OCI-LY1 (cell line): ENCODE measurements around the gene DTX3.

Source experiments
- EZH2 ChIP-seq: fragments of 200-600 bp; sonication (generic), shearing (Covaris generic); IDR thresholded peaks from 2 replicates; pipeline ENCODE4 v1.8.0; 2017; ENCODE audit warnings: borderline replicate concordance, mixed run types, mild to moderate bottlenecking, antibody characterized with exemption, low read length, moderate library complexity, mixed read lengths
- TF ChIP-seq, protein P1 (sequence below): fragments of 200-600 bp; sonication (generic), shearing (Covaris generic); IDR thresholded peaks from 2 replicates; pipeline ENCODE4 v1.5.1; 2017; ENCODE audit warnings: mild to moderate bottlenecking, antibody characterized with exemption, low read length, moderate library complexity, mixed read lengths

DNA sequence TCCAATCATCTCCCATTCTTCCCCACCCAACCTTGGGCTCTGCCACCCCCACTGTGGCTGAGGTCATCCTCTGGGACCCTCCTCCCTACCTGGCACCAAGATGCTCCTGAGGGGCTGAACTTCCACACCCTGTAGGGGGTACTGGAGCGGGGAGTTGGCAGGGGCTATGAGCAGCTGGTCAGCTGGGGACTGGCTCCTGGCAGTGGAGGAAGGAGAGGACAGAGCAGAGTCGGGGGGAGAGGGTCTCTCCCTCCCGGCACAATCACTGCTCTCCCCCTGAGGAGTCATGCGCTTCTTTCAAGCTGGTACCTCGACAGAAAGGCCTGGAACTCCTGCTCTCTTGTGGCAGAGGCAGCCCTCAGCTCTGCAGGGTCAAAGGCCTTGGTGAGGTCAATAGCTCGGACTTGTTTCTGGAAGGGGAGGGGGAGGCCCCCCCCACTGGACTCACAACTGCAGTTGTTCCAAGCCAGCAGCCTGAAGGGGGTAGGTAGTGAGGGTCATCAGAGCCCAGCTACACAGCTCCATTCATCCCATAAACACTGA is 26.3 kb downstream of the DTX3 start:
- TF ChIP-seq, protein P1, sequence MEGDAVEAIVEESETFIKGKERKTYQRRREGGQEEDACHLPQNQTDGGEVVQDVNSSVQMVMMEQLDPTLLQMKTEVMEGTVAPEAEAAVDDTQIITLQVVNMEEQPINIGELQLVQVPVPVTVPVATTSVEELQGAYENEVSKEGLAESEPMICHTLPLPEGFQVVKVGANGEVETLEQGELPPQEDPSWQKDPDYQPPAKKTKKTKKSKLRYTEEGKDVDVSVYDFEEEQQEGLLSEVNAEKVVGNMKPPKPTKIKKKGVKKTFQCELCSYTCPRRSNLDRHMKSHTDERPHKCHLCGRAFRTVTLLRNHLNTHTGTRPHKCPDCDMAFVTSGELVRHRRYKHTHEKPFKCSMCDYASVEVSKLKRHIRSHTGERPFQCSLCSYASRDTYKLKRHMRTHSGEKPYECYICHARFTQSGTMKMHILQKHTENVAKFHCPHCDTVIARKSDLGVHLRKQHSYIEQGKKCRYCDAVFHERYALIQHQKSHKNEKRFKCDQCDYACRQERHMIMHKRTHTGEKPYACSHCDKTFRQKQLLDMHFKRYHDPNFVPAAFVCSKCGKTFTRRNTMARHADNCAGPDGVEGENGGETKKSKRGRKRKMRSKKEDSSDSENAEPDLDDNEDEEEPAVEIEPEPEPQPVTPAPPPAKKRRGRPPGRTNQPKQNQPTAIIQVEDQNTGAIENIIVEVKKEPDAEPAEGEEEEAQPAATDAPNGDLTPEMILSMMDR: no peak
- no peak for TF ChIP-seq EZH2
